H9 (cell line): Measurements from ENCODE around the gene MTA3. TPM values are rescaled to one million over a fixed set of nuclear protein-coding genes. Genes with fewer than 3 reads are reported as not detected.

ENCODE experiments used
- DNase-seq: peaks from one replicate; pipeline ENCODE4 v3.0.0-alpha.2; 2017
- H2AFZ ChIP-seq: one replicate; pipeline ENCODE4 v1.6.1; 2013; ENCODE audit warnings: mild to moderate bottlenecking, low read length, control low read depth, moderate library complexity
- H2AK5ac ChIP-seq: 2 replicates; pipeline ENCODE4 v1.6.1; 2013; ENCODE audit warnings: low read length, control low read depth, mixed read lengths; ENCODE audit not compliant: insufficient read length
- H2BK120ac ChIP-seq: one replicate; pipeline ENCODE4 v1.6.1; 2013; ENCODE audit warnings: low read depth, mild to moderate bottlenecking, low read length, control low read depth, inconsistent platforms; ENCODE audit not compliant: poor library complexity, severe bottlenecking
- H2BK12ac ChIP-seq: 2 replicates; pipeline ENCODE4 v1.6.1; 2013; ENCODE audit warnings: low read length, control low read depth, mixed read lengths, low read depth; ENCODE audit not compliant: insufficient read length
- H2BK15ac ChIP-seq: 2 replicates; pipeline ENCODE4 v1.6.1; 2013; ENCODE audit warnings: low read depth, low read length, control low read depth
- H2BK20ac ChIP-seq: one replicate; pipeline ENCODE4 v1.6.1; 2013; ENCODE audit warnings: low read depth, mild to moderate bottlenecking, low read length, control low read depth, inconsistent platforms; ENCODE audit not compliant: poor library complexity, severe bottlenecking
- H2BK5ac ChIP-seq: 2 replicates; pipeline ENCODE4 v1.6.1; 2013; ENCODE audit warnings: low read length, control low read depth, mixed read lengths; ENCODE audit not compliant: insufficient read length
- H3K14ac ChIP-seq: 2 replicates; pipeline ENCODE4 v1.6.1; 2013; ENCODE audit warnings: low read length, control low read depth; ENCODE audit not compliant: insufficient read depth
- H3K18ac ChIP-seq: 2 replicates; pipeline ENCODE4 v1.6.1; 2013; ENCODE audit warnings: low read depth, mild to moderate bottlenecking, mixed read lengths, low read length, control low read depth; ENCODE audit not compliant: insufficient read length
- H3K23ac ChIP-seq: 2 replicates; pipeline ENCODE4 v1.6.1; 2013; ENCODE audit warnings: low read length, control low read depth, mixed read lengths, low read depth; ENCODE audit not compliant: insufficient read length
- H3K23me2 ChIP-seq: 2 replicates; pipeline ENCODE4 v1.6.1; 2013; ENCODE audit warnings: low read depth, mild to moderate bottlenecking, mixed read lengths, low read length, control low read depth; ENCODE audit not compliant: insufficient read length, poor library complexity, severe bottlenecking
- H3K27ac ChIP-seq: 2 replicates; pipeline ENCODE4 v1.5.1; 2013; ENCODE audit warnings: low read length, control low read depth, mixed read lengths, low read depth; ENCODE audit not compliant: insufficient read length
- H3K27me3 ChIP-seq: 2 replicates; pipeline ENCODE4 v1.6.1; 2013; ENCODE audit warnings: low read length, control low read depth, inconsistent platforms; ENCODE audit not compliant: insufficient read depth
- H3K4ac ChIP-seq: 2 replicates; pipeline ENCODE4 v1.6.1; 2013; ENCODE audit warnings: low read depth, mild to moderate bottlenecking, control low read depth, inconsistent platforms, low read length, moderate library complexity
- H3K4me1 ChIP-seq: 2 replicates; pipeline ENCODE4 v1.6.1; 2013; ENCODE audit warnings: low read length, control low read depth, inconsistent platforms; ENCODE audit not compliant: insufficient read depth
- H3K4me2 ChIP-seq: 2 replicates; pipeline ENCODE4 v1.6.1; 2013; ENCODE audit warnings: low read length, control low read depth, mixed read lengths; ENCODE audit not compliant: insufficient read length, insufficient read depth
- H3K56ac ChIP-seq: 2 replicates; pipeline ENCODE4 v1.6.1; 2013; ENCODE audit warnings: low read depth, mild to moderate bottlenecking, mixed read lengths, low read length, control low read depth; ENCODE audit not compliant: insufficient read length
- H3K79me1 ChIP-seq: 2 replicates; pipeline ENCODE4 v1.6.1; 2013; ENCODE audit warnings: low read depth, mild to moderate bottlenecking, moderate library complexity, low read length, control low read depth, inconsistent platforms; ENCODE audit not compliant: insufficient read depth, poor library complexity, severe bottlenecking
- H3K79me2 ChIP-seq: 2 replicates; pipeline ENCODE4 v1.6.1; 2013; ENCODE audit warnings: low read length, control low read depth, inconsistent platforms; ENCODE audit not compliant: insufficient read depth
- H3K9ac ChIP-seq: 2 replicates; pipeline ENCODE4 v1.6.1; 2013; ENCODE audit warnings: low read length, control low read depth, mixed read lengths; ENCODE audit not compliant: insufficient read length; ENCODE audit errors: extremely low read depth
- H3K9me3 ChIP-seq: one replicate; pipeline ENCODE4 v1.6.1; 2013; ENCODE audit warnings: low read depth, low read length, inconsistent platforms; ENCODE audit not compliant: control insufficient read depth
- H3T11ph ChIP-seq: one replicate; pipeline ENCODE4 v1.6.1; 2013; ENCODE audit warnings: mild to moderate bottlenecking, low read length, control low read depth, inconsistent platforms
- H4K20me1 ChIP-seq: one replicate; pipeline ENCODE4 v1.6.1; 2013; ENCODE audit not compliant: control insufficient read depth, insufficient read length, insufficient read depth
- H4K5ac ChIP-seq: 2 replicates; pipeline ENCODE4 v1.6.1; 2013; ENCODE audit warnings: low read depth, mild to moderate bottlenecking, mixed read lengths, low read length, control low read depth; ENCODE audit not compliant: insufficient read length
- H4K8ac ChIP-seq: replicated peaks from 2 replicates; pipeline ENCODE4 v1.6.1; 2013; ENCODE audit warnings: low read length, control low read depth, mixed read lengths, low read depth; ENCODE audit not compliant: insufficient read length
- H4K91ac ChIP-seq: 2 replicates; pipeline ENCODE4 v1.6.1; 2013; ENCODE audit warnings: low read depth, mild to moderate bottlenecking, moderate library complexity, mixed read lengths, low read length, control low read depth; ENCODE audit not compliant: insufficient read length
- H3K27ac Mint-ChIP-seq, 3 experiments: 2 replicates in 2 of 3; 3 replicates in 1 of 3; pipeline ENCODE4 v1.8.0; 2020 to 2021; ENCODE audit warnings: mixed read lengths in 3 of 3, mild to moderate bottlenecking in 1 of 3, moderate library complexity in 1 of 3
- H3K27me3 Mint-ChIP-seq: 2 replicates; pipeline ENCODE4 v1.8.0; 2021; ENCODE audit warnings: low read depth, mild to moderate bottlenecking, moderate library complexity, mixed read lengths
- H3K36me3 Mint-ChIP-seq, 3 experiments: 2 replicates in 2 of 3; 3 replicates in 1 of 3; pipeline ENCODE4 v1.8.0; 2020 to 2021; ENCODE audit warnings: low read depth in 3 of 3, mixed read lengths in 3 of 3; ENCODE audit not compliant: insufficient read depth in 1 of 3
- H3K4me1 Mint-ChIP-seq, 2 experiments: 2 replicates each; pipeline ENCODE4 v1.8.0; 2020; ENCODE audit warnings: mixed read lengths in 2 of 2
- H3K4me3 Mint-ChIP-seq, 2 experiments: 2 replicates in 1 of 2; 3 replicates in 1 of 2; pipeline ENCODE4 v1.8.0; 2020 to 2021; ENCODE audit warnings: mild to moderate bottlenecking in 2 of 2, mixed read lengths in 2 of 2, moderate library complexity in 1 of 2
- H3K9me3 Mint-ChIP-seq, 2 experiments: 2 replicates in 1 of 2; 3 replicates in 1 of 2; pipeline ENCODE4 v1.8.0; 2020; ENCODE audit warnings: mild to moderate bottlenecking in 2 of 2, mixed read lengths in 2 of 2, moderate library complexity in 1 of 2
- WGBS: extraction: QIAGEN DNeasy Blood & Tissue Kit; methylation state at CpG from one replicate; pipeline ENCODE4 v1.1.7; 2013; ENCODE audit warnings: missing lambda C conversion rate, low lambda C conversion rate, mixed read lengths; ENCODE audit not compliant: insufficient read length; ENCODE audit errors: extremely low coverage; 5-methylcytosine and 5-hydroxymethylcytosine counted together
- total RNA-seq: library from RNA; stranded (reverse); gene quantifications from 2 replicates; pipeline ENCODE4 v1.2.1, GENCODE V29; 2021
- TF ChIP-seq, protein P1 (sequence below): fragments of 200-600 bp; sonication (generic); conservative IDR thresholded peaks from 3 replicates; pipeline ENCODE4 v1.8.0; 2021; ENCODE audit warnings: antibody characterized with exemption, mild to moderate bottlenecking

The MTA3 gene
- total RNA-seq, 1 experiment from 2014 or later, result 253 TPM

- Histone ChIP-seq H3K4ac (no peak within 1 kb of the TSS), H3K9me3 (no peaks in the 10 kb centered on the region), H2AK5ac (no peak within 1 kb of the TSS), H3K79me1 (no peaks in the 10 kb centered on the region), H3K23ac (no peak within 1 kb of the TSS), H2BK12ac (no peak within 1 kb of the TSS), H3K23me2 (peaks cover 13% of the 10 kb centered on the region), H4K20me1 (no peaks in the 10 kb centered on the region), H3K4me1 (no peaks in the 10 kb centered on the region), H2BK20ac (no peak within 1 kb of the TSS), H3K14ac (peak within 1 kb of the TSS; percentile 47; the same call in 1 of the 2 replicates), H4K5ac (no peak within 1 kb of the TSS), H2BK5ac (no peak within 1 kb of the TSS), H3K79me2 (no peaks in the 10 kb centered on the region), H2BK120ac (no peak within 1 kb of the TSS), H2AFZ (no peak within 1 kb of the TSS), H3K9ac (peak within 1 kb of the TSS; percentile 5), H3T11ph (no peak within 1 kb of the TSS), H4K8ac (no peak within 1 kb of the TSS), H2BK15ac (no peak within 1 kb of the TSS), H4K91ac (no peak within 1 kb of the TSS), H3K4me2 (peak within 1 kb of the TSS; percentile 64), H3K18ac (no peak within 1 kb of the TSS), H3K27ac (no peak within 1 kb of the TSS), H3K56ac (no peak within 1 kb of the TSS), H3K27me3 (peaks cover 7% of the 10 kb centered on the region; the same call in 1 of the 2 replicates)
- H3K4me1 Mint-ChIP-seq, result peaks cover 35 to 50% of the 10 kb centered on the region in 2 experiments
- H3K4me3 Mint-ChIP-seq, result peak within 1 kb of the TSS; percentile 62 to 84
- WGBS, result no CpG with 5 or more reads among the region's 75 CpGs
- H3K36me3 Mint-ChIP-seq, result peaks cover 0 to 4% (median 2%) of the 10 kb centered on the region in 3 experiments; a peak in 5 of 7 replicates
- TF ChIP-seq, protein P1, sequence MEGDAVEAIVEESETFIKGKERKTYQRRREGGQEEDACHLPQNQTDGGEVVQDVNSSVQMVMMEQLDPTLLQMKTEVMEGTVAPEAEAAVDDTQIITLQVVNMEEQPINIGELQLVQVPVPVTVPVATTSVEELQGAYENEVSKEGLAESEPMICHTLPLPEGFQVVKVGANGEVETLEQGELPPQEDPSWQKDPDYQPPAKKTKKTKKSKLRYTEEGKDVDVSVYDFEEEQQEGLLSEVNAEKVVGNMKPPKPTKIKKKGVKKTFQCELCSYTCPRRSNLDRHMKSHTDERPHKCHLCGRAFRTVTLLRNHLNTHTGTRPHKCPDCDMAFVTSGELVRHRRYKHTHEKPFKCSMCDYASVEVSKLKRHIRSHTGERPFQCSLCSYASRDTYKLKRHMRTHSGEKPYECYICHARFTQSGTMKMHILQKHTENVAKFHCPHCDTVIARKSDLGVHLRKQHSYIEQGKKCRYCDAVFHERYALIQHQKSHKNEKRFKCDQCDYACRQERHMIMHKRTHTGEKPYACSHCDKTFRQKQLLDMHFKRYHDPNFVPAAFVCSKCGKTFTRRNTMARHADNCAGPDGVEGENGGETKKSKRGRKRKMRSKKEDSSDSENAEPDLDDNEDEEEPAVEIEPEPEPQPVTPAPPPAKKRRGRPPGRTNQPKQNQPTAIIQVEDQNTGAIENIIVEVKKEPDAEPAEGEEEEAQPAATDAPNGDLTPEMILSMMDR, result peak; percentile 50; the same call in 2 of the 3 replicates
- DNase-seq, result peak; percentile 54
- H3K27ac Mint-ChIP-seq, result peak within 1 kb of the TSS in 1 of 3 experiments; percentile 78; a peak in 2 of 7 replicates
- peaks cover 37% of the 10 kb centered on the region for H3K27me3 Mint-ChIP-seq
- peaks cover 0 to 4% of the 10 kb centered on the region in 2 experiments; a peak in 1 of 5 replicates for H3K9me3 Mint-ChIP-seq
Observed at GRCh38 chr2:42792583-42793333, 224.3 kb downstream of the MTA3 start, which contains the start of gene HAAO. Gene HAAO, minus strand, starts transcription at chr2:42792583. Its CDS starts 47 bp downstream, at chr2:42792536.
